HG03095 (cell line): ENCODE results near the gene KIF26B.
"Not testable (repeated sequence)": the region's sequence is repeated elsewhere in the genome, so short reads cannot be mapped to it uniquely, and the experiment has no call there.

Experiments
- ATAC-seq: cut with Tn5 transposase; IDR thresholded peaks from one replicate; pipeline ENCODE4 v1.9.1; 2021; ENCODE audit warnings: moderate library complexity; ENCODE audit not compliant: unreplicated experiment

The KIF26B gene

DNA sequence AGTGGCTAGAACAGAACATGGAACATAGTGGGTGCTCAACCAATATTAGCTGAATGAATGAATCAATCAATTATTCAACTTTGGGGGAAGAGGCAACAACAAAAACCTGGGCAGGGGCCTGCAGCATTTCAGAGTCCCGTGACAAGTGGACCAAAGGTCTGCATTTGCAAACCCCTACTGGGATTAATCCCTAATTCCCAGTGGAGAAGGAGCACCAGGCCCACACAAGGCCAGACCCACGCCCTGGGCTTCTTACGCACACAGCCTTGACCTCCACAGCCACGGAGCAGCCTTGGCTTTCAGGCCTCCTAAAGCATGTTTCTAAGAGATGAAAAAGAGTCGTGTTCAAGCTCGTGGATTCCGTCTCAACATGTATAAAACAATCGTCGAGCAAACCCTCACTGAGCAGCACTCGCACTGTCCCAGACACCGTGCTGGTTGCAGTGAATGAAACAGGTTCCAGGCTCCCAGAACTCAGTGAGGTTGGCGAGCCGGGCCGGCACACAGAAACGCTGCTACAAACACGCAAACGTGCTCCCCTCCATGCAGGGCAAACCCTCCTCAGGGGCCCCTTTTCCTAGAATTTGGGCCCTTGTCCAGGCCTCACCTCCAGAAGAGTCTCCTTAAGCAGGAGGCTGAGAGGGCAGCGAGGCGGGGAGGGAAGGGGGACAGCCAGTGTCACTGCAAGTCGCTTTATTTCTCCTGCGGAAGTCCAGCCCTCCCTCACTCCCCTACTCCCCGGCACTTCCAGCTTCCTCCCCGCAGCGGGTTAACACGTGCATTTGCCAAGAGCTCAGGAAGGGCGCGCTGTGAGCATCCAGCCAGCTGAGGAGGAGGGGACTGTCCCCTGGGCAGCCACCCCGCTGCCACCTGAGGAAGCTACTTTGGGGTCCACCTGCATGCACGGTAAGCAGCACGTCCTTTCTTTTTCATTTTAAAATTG is 556.4 kb downstream of the KIF26B start:
- ATAC-seq: no peak

GRCh38 chr1:245714027-245714426 is 559.2 kb downstream of the KIF26B start:
- not testable (repeated sequence) for ATAC-seq

GRCh38 chr1:245715291-245715701 is 560.5 kb downstream of the KIF26B start:
- no peak for ATAC-seq

GRCh38 chr1:245715970-245716369 is 561.2 kb downstream of the KIF26B start:
- ATAC-seq: no peak

GRCh38 chr1:245716561-245716960 is 561.8 kb downstream of the KIF26B start:
- ATAC-seq: no peak

- no peak for ATAC-seq
These were observed 562.8 kb downstream of the KIF26B start for GRCh38 chr1:245717611-245718010.

DNA sequence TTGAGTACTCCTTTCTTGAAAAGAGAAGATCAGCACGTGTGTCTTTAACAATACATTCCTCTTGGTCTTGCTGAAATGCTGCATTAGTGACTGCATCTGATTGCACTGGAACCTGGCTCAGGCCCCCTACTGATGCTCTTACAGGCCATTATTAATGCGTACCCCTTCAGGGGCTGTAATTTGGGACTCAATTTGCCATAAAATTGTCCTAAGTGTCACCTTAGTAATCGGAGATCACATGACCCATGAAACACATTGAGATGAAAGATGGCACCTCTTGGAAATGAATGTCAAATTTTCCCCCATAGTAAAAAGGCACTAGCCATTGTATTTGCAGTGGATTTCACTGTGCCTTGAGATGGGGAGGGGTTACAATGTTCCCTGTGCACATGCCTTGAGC is 563.3 kb downstream of the KIF26B start:
- ATAC-seq: no peak

DNA sequence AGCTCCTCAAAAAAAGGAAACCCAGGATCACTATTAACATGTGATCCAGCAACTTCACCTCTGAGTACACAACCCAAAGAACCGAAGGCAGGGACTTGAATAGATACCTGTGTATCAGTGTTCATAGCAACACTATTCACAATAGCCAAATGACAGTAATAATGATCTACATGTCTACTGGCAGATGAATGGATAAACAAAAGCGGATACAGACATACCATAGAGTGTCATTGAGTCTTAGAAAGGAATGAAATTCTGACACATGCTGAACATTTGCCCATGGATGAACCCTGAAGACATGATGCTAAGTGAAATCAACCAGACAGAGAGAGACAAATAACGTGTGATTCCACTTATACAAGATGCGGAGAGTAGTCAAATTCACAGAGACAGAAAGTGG is 564.2 kb downstream of the KIF26B start:
- ATAC-seq: no peak

DNA sequence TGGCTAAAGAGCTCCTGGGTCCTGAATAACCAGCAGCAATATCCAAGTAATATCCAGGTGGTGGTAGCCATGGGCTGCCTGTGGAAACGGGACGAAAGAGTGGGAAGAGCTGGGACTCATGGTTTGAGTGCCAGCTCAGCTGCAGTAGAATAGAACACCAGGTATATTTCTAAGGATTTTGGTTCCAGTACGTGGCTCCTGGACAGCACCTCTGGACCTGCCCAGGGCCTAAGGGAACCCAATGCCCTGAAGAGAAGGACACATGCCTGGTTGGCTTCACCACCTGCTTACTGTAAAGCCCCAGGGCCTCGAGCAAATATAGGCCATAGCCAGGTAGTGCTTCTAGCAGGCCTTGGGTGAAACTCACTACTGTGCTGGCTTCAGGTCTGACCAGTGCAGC is 566.7 kb downstream of the KIF26B start:
- ATAC-seq: no peak

GRCh38 chr1:245728035-245728434 is 573.2 kb downstream of the KIF26B start:
- not testable (repeated sequence) for ATAC-seq

- ATAC-seq: no peak
These were observed 576.0 kb downstream of the KIF26B start for GRCh38 chr1:245730801-245731200.

DNA sequence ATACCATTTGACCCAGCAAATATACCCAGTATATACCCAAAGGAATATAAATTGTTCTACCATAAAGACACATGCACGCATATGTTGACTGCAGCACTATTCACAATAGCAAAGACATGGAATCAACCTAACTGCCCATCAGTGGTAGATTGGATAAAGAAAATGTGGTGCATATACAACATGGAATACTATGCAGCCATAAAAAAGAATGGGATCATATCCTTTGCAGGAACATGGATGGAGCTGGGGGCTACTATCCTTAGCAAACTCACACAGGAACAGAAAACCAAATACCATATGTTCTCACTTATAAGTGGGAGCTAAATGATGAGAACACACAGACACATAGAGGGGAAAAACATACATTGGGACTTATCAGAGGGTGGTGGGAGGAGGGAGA is 585.6 kb downstream of the KIF26B start:
- ATAC-seq: not testable (repeated sequence)

GRCh38 chr1:245742896-245743295 is 588.1 kb downstream of the KIF26B start:
- no peak for ATAC-seq

DNA sequence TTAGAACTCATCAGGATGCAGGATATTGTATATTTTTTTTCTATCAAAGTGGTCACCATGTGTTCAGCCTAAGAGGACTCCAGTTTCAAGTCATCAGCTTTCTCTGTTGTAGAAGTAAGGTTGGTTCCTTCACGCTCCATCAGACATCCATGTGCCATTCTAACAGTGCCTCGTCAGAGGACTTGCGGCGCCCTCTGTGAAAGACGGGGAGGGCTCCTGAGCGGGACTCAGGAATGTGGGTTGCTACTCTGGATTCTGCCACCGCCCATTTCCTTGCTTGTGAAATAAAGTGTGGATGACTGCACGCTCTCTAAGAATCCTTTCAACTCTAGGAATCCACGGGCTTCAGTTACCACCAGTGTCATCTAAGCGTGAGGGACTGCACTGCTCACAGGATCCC is 593.5 kb downstream of the KIF26B start:
- no peak for ATAC-seq

DNA sequence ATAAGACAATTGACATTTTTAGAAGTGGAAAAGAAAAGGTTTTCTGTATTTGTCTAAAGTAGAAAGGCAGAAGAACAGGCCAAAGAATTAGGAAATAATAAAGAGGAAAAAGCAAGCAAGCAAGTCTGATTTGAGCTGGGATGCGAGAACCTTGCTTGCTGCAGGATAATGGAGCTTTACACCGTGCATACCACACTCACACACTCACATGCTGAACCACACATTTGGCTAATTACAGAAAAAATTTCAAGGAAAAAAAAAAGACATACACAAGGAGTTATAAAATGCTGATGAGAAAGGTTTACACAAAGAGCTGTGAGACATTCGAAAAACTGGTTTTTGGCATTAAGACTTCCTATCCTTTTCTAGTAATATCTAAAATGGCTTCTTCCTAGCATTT is 593.9 kb downstream of the KIF26B start:
- no peak for ATAC-seq

- no peak for ATAC-seq
These were observed 594.3 kb downstream of the KIF26B start for GRCh38 chr1:245749053-245749452.

DNA sequence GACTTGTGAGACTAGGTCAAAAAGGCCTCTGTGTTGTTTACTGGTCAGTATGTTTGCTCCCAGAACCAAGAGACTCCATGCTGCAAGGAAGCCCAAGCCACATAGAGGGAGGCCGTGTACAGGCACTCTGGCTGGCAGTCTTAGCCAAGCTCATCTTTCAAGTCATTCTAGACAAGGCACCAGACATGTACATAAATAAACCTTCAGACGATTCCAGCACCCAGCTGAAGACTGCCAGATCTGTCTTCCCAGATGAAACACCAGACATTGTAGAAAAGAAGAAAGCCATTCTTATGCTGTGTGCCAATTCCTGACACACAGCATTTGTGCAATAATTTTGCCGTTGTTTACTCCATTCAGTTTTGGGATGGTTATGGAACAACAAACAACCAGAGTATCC is 595.5 kb downstream of the KIF26B start:
- no peak for ATAC-seq

GRCh38 chr1:245751116-245751515 is 596.3 kb downstream of the KIF26B start:
- ATAC-seq: no peak

GRCh38 chr1:245751726-245752470 is 597.1 kb downstream of the KIF26B start:
- ATAC-seq: no peak

DNA sequence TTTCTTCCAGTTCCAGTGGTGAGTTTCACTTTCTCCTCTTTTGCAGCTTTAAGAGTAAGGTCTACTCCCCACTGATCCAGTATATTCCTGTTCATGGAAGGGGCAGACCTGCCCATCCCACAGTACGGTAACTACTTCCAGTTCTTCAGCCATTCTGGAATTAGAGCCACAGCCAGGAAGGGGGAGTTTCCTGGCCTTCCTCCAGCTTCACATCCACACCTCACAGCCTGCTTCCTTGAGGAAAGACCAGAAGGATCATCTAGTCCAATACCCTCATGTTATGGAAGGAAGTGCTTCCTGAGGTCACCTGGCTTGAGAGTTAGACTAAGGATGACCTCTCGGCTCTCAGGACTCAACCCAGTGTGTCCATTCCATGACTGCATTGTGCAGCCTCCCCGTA is 597.8 kb downstream of the KIF26B start:
- ATAC-seq: no peak

- ATAC-seq: no peak
These were observed 599.0 kb downstream of the KIF26B start for GRCh38 chr1:245753807-245754206.

DNA sequence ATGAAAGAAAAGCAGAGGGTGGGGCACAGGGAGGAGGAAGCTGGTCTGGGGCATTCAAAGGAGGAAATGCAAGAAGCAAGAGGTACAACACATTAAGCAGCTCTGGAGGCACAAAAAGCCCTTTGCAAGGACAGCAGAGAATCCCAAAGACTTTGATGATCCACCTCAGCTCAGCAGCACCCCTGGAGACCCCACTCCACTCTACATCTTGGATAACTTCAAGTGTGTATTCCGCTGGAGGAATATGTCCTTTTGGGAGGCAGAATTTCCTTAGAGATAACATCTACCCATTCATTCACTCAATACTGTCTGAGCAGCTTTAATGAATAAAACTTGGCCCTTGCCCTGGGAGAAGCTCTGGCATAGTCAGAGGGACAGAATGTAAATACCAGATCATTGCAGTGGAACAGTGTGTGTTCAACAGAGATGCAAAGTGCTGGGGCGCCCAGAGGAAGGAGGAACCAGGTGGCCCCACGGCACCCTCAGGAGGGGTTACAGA is 599.7 kb downstream of the KIF26B start:
- no peak for ATAC-seq
